GM06990 (cell line): ENCODE results near the gene TNFRSF13B.

Source experiments
- DNase-seq: peaks from one replicate; pipeline ENCODE4 v3.0.0-alpha.2; 2011; ENCODE audit not compliant: insufficient read length; ENCODE audit errors: extremely low read depth
- H3K27me3 ChIP-seq: replicated peaks from 2 replicates; pipeline ENCODE4 v1.6.0; 2011; ENCODE audit warnings: low read length; ENCODE audit not compliant: control insufficient read depth, insufficient read depth
- H3K36me3 ChIP-seq: 2 replicates; pipeline ENCODE4 v1.5.1; 2011; ENCODE audit warnings: low read length; ENCODE audit not compliant: control insufficient read depth, insufficient read depth
- H3K4me3 ChIP-seq: replicated peaks from 2 replicates; pipeline ENCODE4 v1.5.1; 2011; ENCODE audit warnings: low read depth, mild to moderate bottlenecking, control low read depth, low read length
- CTCF ChIP-seq: IDR thresholded peaks from 2 replicates; pipeline ENCODE4 v1.5.1; 2011; ENCODE audit warnings: low read length, control low read depth, mild to moderate bottlenecking, inconsistent platforms; ENCODE audit not compliant: insufficient read depth, poor library complexity, severe bottlenecking

TNFRSF13B gene

GRCh38 chr17:16937431-16937830 is 34.5 kb downstream of the TNFRSF13B start:
- Histone ChIP-seq H3K27me3 (no peaks in the 10 kb centered on the region), H3K4me3 (no peak overlapping the region), H3K36me3 (peaks cover 42% of the 10 kb centered on the region)
- DNase-seq, result no peak
- TF ChIP-seq CTCF, result no peak

GRCh38 chr17:16936536-16937310 is 35.2 kb downstream of the TNFRSF13B start:
- DNase-seq, result no peak
- no peak for TF ChIP-seq CTCF
- H3K27me3 ChIP-seq, result no peaks in the 10 kb centered on the region
- no peak overlapping the region for H3K4me3 ChIP-seq
- H3K36me3 ChIP-seq, result peaks cover 44% of the 10 kb centered on the region

- no peak for TF ChIP-seq CTCF
- DNase-seq, result no peak
- Histone ChIP-seq H3K27me3 (no peaks in the 10 kb centered on the region), H3K36me3 (peaks cover 38% of the 10 kb centered on the region), H3K4me3 (no peak overlapping the region)
These were observed 36.1 kb downstream of the TNFRSF13B start for GRCh38 chr17:16935786-16936185.

GRCh38 chr17:16935241-16935663 is 36.7 kb downstream of the TNFRSF13B start:
- Histone ChIP-seq H3K36me3 (peaks cover 33% of the 10 kb centered on the region), H3K27me3 (no peaks in the 10 kb centered on the region), H3K4me3 (no peak overlapping the region)
- DNase-seq, result no peak
- no peak for TF ChIP-seq CTCF

GRCh38 chr17:16934836-16935235 is 37.1 kb downstream of the TNFRSF13B start:
- Histone ChIP-seq H3K36me3 (peaks cover 34% of the 10 kb centered on the region), H3K27me3 (no peaks in the 10 kb centered on the region), H3K4me3 (no peak overlapping the region)
- TF ChIP-seq CTCF, result no peak
- no peak for DNase-seq
